ENCODE results near the gene GCAT. TPM values are rescaled to one million over a fixed set of nuclear protein-coding genes. Genes with fewer than 3 reads are reported as not detected.

The GCAT gene
- total RNA-seq, 3 donors from 2014 or later (not counting 1 experiment from before 2014, with no cell fraction given), result 0.25 to 1.2 (median 0.28) TPM

DNA sequence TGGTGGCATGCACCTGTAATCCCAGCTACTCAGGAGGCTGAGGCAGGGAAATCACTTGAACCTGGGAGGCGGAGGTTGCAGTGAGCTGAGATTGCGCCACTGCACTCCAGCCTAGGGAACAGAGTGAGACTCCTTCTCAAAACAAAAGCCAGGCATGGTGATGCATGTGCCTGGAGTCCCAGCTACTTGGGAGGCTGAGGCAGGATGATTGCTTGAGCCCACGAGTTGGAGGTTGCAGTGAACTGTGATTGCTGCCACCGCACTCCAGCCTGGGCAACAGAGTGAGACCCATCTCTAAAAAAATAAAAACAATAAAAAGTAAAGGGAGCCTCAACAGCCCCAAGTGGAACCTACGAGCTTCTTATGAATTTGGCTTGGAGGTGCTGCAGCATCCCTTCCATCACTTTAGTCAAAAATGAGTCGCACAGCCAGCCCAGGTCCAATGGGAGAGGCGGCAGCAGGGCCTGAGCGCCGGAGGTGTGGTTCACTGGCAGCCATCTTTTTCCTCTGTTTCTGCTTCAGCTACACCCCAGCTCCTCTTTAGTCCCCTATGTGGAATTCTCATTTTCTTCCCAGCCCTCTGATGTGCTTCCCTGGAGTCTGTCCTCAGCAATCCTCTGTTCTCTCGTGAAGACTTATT lies 29.2 kb upstream of the GCAT start:
- WGBS (ENCODE audit: insufficient coverage), result 91% methylated on average over 10 of the region's 10 CpGs
- H3K4me3 Mint-ChIP-seq, result no peak overlapping the region
- H3K4me3 ChIP-seq (ENCODE audit: low read length), result no peak overlapping the region
- H3K36me3 ChIP-seq (ENCODE audit: control insufficient read depth, insufficient read depth, low read length), result peaks cover 7% of the 10 kb centered on the region
- intact Hi-C loops (cut with micrococcal nuclease), result no loop called here
- no peak overlapping the region for H3K27ac ChIP-seq (ENCODE audit: low read length)
- no peak for DNase-seq
- H3K4me1 ChIP-seq (ENCODE audit: control insufficient read depth, insufficient read depth, low read length), result no peaks in the 10 kb centered on the region
- H3K9me3 ChIP-seq (ENCODE audit: control insufficient read depth, insufficient read depth, low read length), result no peaks in the 10 kb centered on the region
- no peaks in the 10 kb centered on the region for H3K4me1 Mint-ChIP-seq
- no peak overlapping the region for H3K27ac Mint-ChIP-seq
- ATAC-seq, result no peak
- TF ChIP-seq CTCF (IDR thresholded peaks at IDR 0.05), result no peak
- no peaks in the 10 kb centered on the region for H3K9me3 Mint-ChIP-seq
- no peaks in the 10 kb centered on the region for H3K27me3 Mint-ChIP-seq (ENCODE audit: low read depth in 2 of 2)
- no peaks in the 10 kb centered on the region for H3K27me3 ChIP-seq (ENCODE audit: control insufficient read depth, insufficient read depth, low read length)
- H3K36me3 Mint-ChIP-seq, result no peaks in the 10 kb centered on the region

DNA sequence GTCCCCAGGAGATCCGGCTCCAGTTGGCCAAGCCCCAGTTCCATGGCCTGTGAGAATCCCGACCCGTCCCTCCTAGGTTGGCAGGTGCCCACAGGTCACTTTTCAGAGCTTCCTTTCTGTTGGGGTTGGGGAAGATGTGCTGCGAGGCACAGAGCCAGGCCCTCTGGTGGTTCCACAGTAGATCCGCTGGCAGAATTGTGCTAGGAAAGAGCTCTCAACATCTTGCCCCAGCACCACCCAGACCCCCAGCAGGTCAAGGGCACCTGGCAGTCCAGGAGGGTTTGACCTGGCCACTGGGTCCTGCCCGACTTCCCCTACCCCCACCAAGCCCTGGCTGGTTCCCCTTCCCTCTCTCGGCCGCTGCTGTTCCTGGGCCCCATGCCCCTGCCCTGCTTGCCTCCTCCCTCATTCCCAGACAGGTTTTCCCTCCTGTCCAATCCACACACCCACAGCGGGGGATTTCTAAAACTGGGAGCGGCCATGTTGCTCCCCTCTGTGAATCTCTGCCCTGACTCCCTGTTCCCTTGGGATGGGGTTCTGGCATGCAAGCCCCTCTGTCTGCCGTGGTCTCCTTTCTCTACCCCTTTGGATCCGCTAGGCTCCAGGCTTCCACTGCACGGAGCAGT lies 26.2 kb upstream of the GCAT start:
- Histone ChIP-seq H3K36me3 (ENCODE audit: control insufficient read depth, insufficient read depth, low read length) (no peaks in the 10 kb centered on the region), H3K4me1 (ENCODE audit: control insufficient read depth, insufficient read depth, low read length) (no peaks in the 10 kb centered on the region), H3K9me3 (ENCODE audit: control insufficient read depth, insufficient read depth, low read length) (no peaks in the 10 kb centered on the region), H3K4me3 (ENCODE audit: low read length) (no peak overlapping the region), H3K27ac (ENCODE audit: low read length) (no peak overlapping the region), H3K27me3 (ENCODE audit: control insufficient read depth, insufficient read depth, low read length) (no peaks in the 10 kb centered on the region)
- H3K4me1 Mint-ChIP-seq, result no peaks in the 10 kb centered on the region
- H3K9me3 Mint-ChIP-seq, result no peaks in the 10 kb centered on the region
- WGBS (ENCODE audit: insufficient coverage), result 93% methylated on average over 13 of the region's 13 CpGs
- no peak overlapping the region for H3K27ac Mint-ChIP-seq
- DNase-seq, result no peak
- TF ChIP-seq CTCF (IDR thresholded peaks at IDR 0.05), result no peak
- no peak overlapping the region for H3K4me3 Mint-ChIP-seq
- ATAC-seq, result no peak
- no peaks in the 10 kb centered on the region for H3K27me3 Mint-ChIP-seq (ENCODE audit: low read depth in 2 of 2)
- intact Hi-C loops (cut with micrococcal nuclease), result no loop called here
- H3K36me3 Mint-ChIP-seq, result no peaks in the 10 kb centered on the region

GRCh38 chr22:37782340-37783168 lies 25.2 kb upstream of the GCAT start:
- H3K9me3 ChIP-seq (ENCODE audit: control insufficient read depth, insufficient read depth, low read length), result no peaks in the 10 kb centered on the region
- no peaks in the 10 kb centered on the region for H3K36me3 Mint-ChIP-seq
- no peaks in the 10 kb centered on the region for H3K36me3 ChIP-seq (ENCODE audit: control insufficient read depth, insufficient read depth, low read length)
- no peak for TF ChIP-seq CTCF (IDR thresholded peaks at IDR 0.05)
- H3K4me1 ChIP-seq (ENCODE audit: control insufficient read depth, insufficient read depth, low read length), result no peaks in the 10 kb centered on the region
- H3K27me3 Mint-ChIP-seq (ENCODE audit: low read depth in 2 of 2), result no peaks in the 10 kb centered on the region
- intact Hi-C loops (cut with micrococcal nuclease), result no loop called here
- no peak for DNase-seq
- no peak overlapping the region for H3K4me3 Mint-ChIP-seq
- no peaks in the 10 kb centered on the region for H3K27me3 ChIP-seq (ENCODE audit: control insufficient read depth, insufficient read depth, low read length)
- H3K9me3 Mint-ChIP-seq, result no peaks in the 10 kb centered on the region
- ATAC-seq, result no peak
- no peak overlapping the region for H3K4me3 ChIP-seq (ENCODE audit: low read length)
- no peak overlapping the region for H3K27ac Mint-ChIP-seq
- no peaks in the 10 kb centered on the region for H3K4me1 Mint-ChIP-seq
- WGBS (ENCODE audit: insufficient coverage), result 92% methylated on average over 18 of the region's 18 CpGs
- no peak overlapping the region for H3K27ac ChIP-seq (ENCODE audit: low read length)
